Tongue (tissue), 2 donors: ENCODE measurements around the gene SCN4A. TPM values are rescaled to one million over a fixed set of nuclear protein-coding genes. Genes with fewer than 3 reads are reported as not detected.
"Not testable (repeated sequence)": the region's sequence is repeated elsewhere in the genome, so short reads cannot be mapped to it uniquely, and the experiment has no call there.

Experiments
- DNase-seq: peaks from one replicate; pipeline ENCODE4 v3.0.0-alpha.2; 2015
- total RNA-seq: library from RNA; depleted of rRNA; stranded (reverse); fragments of >200 nt; gene quantifications from one replicate; pipeline ENCODE4 v1.2.3, GENCODE V29; 2014

SCN4A gene
- total RNA-seq, 1 donor from 2014 or later, result 46.2 TPM

DNA sequence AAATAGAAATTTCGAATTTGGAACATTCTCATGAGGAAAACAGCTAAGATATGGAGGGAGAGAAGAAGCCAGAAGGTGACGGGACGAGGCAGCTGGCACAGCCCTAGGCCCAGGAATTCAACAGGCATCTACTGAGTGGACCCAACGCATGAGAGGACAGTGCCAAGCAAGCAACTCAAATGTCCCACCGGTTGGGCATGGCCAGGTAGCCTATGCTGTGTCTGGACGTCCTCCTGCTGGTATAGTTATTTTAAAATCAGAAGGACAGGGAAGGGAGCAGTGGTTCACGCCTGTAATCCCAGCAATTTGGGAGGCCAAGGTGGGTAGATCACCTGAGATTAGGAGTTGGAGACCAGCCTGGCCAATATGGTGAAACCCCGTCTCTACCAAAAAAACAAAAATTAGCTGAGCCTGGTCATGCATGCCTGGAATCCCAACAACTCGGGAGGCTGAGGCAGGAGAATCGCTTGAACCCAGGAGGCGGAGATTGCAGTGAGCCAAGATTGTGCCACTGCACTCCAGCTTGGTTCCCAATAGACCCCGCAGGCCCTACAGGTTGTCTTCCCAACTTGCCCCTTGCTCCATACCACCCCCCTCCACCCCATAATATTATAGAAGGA is 56.0 kb downstream of the SCN4A start:
- no peak for DNase-seq

DNA sequence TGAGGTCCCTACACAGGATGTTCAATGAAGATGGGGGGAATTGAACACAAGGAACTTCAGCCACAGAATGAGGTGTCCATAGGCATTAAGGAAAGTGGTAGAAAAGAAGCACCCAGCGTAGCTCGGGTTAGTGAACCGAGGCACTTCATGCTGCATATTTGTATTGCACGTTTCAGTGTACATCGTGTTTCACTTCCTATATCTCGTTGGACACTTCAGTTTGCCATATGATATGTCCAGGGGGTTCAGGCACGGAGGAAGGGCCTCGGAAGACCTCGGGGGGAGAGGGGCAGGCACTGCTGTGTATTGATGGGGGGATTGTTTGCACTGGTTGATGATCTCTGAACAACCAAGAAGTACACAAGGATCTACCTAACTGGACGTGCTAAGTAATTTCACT is 57.0 kb downstream of the SCN4A start:
- not testable (repeated sequence) for DNase-seq

DNA sequence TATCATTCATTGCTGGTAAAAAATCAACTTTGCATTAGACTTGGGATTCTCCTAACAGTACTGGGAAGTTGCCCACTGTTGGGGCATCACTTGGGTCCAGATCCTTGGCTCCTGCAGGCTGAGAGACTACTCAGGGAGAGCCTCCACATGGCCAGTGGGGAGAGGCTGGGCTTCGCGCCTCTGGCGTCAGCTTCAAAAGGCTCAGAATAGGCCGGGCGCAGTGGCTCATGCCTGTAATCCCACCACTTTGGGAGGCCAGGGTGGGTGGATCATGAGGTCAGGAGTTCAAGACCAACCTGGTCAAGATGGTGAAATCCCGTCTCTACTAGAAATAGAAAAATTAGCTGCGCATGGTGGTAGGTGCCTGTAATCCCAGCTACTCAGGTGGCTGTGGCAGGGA is 58.2 kb downstream of the SCN4A start:
- no peak for DNase-seq

DNA sequence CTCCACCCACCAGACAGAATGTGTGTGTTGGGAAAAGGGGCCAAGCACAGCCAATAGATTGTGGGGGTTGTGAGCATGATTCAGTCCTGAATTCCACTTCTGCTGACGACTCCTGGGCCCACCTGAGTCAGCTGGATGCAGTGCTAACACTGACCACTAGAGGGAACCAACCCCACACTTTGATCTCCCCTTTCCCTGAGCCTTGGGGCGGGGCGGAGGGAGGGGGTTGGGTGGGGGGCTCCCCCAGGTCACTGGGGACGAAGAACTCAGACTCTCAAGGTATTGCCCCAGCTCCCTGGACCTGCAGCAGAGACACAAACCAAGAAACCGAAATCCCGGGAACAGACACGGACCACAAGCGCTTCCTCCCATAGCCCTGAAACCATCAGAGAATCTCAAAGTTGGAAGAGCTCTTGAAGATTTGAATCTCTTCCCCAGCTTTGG is 61.0 kb downstream of the SCN4A start:
- peak; percentile 58 for DNase-seq

DNA sequence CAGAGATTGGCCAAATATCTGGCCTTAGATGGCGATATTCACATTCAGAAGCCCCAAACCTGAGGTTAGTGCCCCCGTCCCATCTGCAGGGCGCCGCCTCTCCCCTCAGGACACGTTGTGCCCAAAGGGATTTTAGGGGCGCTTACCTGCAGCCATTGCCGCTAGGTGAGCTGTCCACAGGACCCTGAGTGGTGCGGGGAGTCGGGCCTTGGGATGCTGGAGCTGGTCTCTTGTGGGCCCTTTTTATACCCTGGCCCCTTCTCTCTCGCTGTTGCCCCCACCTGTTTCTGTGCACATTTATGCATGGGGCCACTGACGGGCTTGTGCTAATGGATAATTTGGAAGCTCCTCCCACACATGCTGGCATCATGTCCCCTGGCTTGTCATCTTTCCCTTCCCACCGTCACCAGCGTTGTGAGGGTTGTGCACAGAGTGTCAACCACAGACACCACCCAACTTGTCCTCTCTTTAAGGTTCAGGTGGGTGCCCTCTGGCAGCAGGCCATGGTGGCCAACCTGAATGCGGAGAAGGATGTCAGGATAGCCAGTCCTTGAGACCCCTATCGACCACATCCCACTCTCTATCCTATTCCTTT is 61.6 kb downstream of the SCN4A start, which contains the start of gene CSHL1:
Gene CSHL1 (minus strand): TSS at position 218 of the 595 bp plus-strand sequence. CDS start 62 bp downstream, at position 156.
- no peak for DNase-seq

DNA sequence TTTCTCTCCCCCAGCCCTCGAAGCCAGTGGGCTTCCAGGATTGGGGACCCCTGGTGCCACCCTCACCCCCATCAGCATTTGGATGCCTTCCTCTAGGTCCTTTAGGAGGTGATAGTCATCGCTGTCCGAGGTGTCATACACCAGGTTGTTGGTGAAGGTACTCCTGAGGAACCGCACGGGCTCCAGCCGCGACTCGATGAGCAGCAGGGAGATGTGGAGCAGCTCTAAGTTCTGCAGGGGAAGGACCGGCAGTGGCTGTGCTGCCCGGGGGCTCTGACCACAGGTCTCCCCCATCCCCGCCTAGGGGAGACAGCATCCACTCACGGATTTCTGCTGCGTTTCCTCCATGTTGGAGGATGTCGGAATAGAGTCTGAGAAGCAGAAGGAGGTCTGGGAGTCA is 62.6 kb downstream of the SCN4A start:
- DNase-seq, result no peak

DNA sequence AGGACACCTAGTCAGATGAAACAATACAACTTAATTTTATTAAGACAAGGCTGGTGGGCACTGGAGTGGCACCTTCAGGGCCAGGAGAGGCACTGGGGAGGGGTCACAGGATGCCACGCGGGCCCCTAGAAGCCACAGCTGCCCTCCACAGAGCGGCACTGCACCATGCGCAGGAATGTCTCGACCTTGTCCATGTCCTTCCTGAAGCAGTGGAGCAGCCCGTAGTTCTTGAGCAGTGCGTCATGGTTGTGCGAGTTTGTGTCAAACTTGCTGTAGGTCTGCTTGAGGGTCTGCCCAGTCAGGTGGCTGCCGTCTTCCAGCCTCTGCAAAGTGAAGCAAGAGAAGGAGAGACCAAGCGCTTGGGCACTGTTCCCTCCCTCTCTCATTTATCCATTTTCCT is 63.1 kb downstream of the SCN4A start:
- not testable (repeated sequence) for DNase-seq

DNA sequence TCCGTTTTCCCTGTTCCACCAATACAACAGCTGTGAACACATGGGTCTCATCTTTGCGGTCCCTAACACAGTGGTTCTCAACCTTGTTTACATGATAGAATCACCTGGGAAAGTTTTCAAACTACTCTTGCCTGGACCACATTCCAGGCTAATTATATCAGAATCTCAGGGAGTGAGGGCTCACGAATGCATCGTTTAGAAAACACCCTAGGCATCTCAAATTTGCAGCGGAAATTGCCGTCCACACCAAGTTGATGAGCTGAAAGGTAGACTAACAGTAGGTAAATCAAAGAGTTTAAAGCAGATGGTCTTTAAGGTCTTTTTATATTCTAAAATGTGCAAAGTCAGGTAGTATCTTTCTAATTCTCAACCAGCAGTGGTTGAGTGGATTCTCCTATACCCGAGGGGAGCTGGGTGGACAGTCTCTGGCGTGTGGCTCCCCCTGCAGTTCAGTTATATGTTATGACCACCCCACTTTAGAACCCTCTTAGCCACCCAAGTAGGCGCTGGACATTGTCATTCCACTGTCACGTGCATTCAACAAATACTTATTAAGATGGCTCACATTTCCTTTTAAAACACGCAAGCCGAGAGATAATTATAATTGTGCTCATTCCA is 65.4 kb downstream of the SCN4A start:
- not testable (repeated sequence) for DNase-seq

DNA sequence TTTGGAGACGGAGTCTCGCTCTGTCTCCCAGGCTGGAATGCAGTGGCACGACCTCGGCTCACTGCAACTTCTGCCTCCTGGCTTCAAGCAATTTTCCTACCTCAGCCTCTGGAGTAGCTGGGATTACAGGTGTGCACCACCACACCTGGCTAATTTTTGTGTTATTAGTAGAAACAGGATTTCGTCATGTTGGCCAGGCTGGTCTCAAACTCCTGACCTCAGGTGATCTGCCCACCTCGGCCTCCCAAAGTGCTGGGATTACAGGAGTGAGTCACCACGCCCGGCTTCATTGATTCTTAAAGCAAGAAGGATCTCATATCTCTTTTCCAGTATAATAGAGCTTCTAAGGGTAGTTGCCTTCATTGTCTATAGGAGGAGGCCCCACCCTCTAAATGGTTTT is 67.9 kb downstream of the SCN4A start:
- not testable (repeated sequence) for DNase-seq

DNA sequence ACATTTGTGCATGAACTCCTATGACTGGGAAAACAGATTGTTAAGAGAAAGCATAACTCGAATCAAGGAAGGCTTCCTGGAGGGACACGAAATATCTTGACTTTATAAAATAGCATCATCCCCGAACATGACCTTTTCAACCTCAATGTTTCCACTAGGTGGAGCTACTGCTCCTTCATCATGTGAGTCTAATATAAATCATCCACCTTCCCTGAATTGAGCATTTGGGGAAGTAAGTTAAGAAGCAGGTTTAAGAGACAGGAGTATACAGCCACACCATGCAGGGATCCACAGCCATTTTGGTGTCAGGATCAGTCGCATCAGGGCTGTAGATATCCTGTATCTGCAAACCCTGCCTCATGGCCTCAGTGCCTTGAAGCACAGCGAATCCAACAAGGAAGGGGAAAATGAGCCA is 68.9 kb downstream of the SCN4A start:
- DNase-seq, result not testable (repeated sequence)

DNA sequence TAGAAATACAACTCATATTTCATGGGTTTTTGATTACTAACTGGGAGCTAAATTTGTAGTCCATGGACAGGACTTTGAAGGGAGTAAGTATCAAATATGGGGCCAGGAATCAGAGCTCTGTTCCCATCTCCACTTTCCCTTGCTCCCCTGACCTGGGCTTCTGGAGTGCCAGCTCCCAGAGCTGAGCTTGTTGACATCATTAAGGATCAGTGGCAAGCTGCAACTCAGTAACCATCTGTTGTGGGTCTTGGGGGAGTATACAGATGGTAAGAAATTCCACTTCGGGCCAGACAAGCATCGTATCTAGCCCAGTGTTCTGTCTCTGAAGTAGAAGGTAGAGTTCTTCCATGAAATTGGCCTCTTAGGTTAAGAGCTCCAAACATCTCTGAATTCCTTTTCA is 70.7 kb downstream of the SCN4A start:
- peak; percentile 10 for DNase-seq

DNA sequence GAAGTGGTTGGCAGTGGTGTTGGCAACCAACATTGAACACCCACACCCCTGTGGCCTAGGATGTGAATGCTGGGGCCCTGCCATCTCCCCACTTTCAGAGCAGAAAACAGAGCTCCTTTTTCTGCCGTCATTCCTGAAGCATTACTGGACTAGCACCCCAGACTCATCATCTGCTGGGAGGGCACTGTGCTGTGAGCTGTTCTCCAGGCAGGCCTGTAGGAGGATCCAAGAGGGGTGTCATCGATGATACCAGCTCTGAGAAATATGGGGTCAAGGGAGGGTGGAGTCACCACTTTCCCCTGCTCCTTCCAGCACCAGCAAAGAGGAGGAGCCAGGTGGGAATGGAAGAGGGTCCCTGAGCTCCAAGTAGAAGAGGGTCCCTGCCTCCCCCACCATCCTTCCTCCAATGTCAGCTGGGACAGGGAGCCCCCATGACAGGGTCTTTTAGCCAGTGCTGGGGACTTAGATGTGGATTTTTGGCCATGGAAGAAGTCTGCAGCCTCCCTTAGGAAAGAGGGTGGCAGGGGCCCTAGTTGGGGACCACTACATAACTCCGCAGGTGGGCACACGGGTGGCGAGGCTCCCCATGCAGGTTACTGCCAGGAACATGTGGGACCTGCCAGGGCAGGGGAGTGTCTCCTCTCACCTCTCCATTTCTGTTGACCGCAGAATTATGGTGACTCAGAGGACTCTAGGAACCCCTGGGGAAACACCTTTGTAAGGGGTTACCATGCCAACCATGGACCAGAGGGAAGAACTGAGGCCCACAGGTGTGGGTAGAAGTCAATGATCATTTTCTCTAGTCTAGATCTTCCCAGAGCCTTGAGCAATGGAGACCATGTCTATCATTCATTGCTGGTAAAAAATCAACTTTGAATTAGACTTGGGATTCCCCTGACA is 73.6 kb downstream of the SCN4A start:
- DNase-seq, result not testable (repeated sequence)

DNA sequence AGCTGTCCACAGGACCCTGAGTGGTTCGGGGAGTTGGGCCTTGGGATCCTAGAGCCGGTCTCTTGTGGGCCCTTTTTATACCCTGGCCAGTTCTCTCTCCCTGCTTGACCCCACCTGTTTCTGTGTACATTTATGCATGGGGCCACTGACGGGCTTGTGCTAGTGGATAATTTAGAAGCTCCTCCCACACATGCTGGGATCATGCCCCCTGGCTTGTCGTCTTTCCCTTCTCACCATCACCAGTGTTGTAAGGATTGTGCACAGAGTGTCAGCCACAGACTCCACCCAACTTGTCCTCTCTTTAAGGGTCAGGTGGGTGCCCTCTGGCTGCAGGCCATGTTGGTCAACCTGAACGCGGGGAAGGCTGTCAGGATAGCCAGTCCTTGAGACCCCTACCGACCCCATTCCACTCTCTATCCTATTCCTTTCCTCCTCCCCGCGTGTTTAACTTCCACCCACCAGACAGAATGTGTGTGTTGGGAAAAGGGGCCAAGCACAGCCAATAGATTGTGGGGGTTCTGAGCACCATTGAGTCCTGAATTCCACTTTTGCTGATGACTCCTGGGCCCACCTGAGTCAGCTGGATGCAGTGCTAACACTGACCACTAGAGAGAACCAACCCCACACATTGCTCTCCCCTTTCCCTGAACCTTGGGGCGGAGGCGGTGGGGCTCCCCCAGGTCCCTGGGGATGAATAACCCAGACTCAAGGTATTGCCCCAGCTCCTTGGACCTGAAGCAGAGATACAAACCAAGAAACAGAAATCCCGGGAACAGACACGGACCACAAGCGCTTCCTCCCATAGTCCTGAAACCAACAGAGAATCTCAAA is 76.0 kb downstream of the SCN4A start, which contains the start of gene CSH1:
Gene CSH1 (minus strand): TSS at position 51 of the 831 bp plus-strand sequence. CDS start 63 bp downstream, outside the sequence.
- DNase-seq, result not testable (repeated sequence)

DNA sequence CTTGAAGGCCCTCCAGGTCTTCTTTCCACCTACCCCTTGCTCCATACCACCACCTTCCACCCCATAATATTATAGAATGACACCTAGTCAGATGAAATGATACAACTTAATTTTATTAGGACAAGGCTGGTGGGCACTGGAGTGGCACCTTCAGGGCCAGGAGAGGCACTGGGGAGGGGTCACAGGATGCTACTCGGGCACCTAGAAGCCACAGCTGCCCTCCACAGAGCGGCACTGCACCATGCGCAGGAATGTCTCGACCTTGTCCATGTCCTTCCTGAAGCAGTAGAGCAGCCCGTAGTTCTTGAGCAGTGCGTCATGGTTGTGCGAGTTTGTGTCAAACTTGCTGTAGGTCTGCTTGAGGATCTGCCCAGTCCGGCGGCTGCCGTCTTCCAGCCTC is 77.9 kb downstream of the SCN4A start:
- DNase-seq, result not testable (repeated sequence)

DNA sequence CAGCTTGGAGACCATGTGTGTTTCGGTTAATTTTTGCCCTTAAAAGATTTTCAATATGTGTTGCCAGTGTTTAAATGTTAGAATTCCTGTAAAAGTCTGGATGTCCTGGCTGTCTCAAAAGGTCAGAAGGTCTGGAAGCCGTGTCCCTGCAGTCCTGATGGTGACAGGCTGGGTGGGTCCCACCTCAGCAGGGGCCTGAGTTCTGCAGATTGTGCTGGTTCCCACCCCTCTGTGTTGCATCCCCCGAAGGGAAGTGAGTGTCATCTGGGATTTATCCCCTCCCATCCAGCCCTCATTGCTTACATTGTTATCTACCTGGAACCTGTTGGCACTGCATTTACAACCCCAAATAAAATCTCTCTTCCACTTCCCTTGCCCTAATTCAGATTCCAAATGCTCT is 78.7 kb downstream of the SCN4A start:
- not testable (repeated sequence) for DNase-seq

DNA sequence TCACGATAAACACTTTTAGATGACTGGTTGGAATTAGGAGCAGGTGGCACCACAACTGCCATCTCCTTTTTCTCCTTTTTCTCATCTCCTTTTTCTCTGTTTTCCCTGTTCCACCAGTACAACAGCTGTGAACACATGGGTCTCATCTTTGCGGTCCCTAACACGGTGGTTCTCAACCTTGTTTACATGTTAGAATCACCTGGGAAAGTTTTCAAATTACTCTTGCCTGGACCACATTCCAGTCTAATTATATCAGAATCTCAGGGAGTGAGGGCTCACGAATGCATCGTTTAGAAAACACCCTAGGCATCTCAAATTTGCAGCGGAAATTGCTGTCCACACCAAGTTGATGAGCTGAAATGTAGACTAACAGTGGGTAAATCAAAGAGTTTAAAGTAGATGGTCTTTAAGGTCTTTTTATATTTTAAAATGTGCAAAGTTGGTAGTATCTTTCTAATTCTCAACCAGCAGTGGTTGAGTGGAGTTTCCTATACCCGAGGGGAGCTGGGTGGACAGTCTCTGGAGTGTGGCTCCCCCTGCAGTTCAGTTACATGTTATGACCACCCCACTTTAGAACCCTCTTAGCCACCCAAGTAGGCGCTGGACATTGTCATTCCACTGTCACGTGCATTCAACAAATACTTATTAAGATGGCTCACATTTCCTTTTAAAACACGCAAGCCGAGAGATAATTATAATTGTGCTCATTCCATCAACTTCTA is 80.2 kb downstream of the SCN4A start:
- not testable (repeated sequence) for DNase-seq

DNA sequence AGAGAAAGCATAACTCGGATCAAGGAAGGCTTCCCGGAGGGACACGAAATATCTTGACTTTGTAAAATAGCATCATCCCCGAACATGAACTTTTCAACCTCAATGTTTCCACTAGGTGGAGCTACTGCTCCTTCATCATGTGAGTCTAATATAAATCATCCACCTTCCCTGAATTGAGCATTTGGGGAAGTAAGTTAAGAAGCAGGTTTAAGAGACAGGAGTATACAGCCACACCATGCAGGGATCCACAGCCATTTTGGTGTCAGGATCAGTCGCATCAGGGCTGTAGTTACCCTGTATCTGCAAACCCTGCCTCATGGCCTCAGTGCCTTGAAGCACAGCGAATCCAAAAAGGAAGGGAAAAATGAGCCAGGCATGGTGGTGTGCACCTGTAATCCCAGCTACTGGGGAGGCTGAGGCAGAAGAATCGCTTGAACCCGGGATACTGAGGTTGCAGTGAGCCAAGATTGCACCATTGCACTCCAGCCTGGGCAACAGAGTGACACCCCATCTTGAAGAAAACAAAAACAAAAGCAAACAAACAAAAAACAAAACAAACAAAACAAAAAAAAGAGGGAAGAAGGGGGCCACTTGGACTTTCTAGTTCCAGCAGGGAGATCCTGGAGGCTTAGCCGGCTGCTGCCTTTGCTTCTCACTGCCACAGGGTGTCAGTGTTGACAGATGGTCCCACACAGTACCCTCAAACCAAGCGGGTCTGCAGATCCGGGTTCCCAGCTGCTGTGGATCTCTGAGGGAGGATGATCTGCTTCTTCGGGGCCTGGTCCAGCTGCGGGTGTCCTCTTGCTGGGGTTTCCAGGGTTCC is 83.5 kb downstream of the SCN4A start:
- peak; percentile 57 for DNase-seq
